GM18868 (cell line): ENCODE results near the gene CDK8.

Experiments used
- ATAC-seq: cut with Tn5 transposase; IDR thresholded peaks from one replicate; pipeline ENCODE4 v1.9.1; 2021; ENCODE audit warnings: mild to moderate bottlenecking, moderate library complexity; ENCODE audit not compliant: unreplicated experiment

CDK8 gene

DNA sequence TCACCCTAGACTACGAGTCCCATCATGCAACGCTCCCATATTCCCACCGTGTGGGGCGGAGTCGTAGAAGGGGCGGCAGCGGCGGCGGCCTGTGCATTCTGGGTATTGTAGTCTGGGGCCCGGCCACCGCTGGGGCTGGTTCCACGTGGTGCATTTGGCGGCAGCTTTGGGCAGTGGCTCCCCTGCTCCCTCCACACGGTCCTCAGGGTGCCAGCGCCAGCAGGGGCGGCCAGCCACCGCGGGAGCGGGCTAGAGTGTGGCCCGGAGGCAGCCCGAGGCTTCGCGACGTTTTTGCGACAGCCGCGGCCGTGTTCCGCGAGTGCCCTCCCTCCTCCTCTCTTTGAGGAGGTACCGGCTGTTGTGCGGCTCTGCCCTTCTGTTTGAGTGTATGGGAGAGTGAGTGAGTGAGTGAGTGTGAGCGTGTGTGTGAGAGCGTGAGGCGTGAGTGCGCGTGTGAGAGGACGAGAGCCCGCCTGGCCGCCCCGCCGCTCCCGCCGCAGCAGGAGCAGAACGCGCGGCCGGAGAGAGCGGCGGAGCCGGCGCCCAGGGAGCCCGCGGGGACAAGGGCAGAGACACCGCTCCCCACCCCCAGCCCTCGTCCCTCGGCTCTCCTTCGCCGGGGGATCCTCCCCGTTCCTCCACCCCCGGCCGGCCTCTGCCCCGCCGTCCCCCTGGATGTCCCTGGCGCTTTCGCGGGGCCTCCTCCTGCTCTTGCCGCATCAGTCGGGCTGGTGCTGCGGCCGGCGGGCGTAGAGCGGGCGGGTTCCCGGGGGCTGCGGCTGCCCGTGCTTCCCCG is at the start of gene CDK8:
TSS of gene CDK8 (plus strand) at position 343 of the 796 bp plus-strand sequence. CDS start 513 bp downstream, outside the sequence.
- peak; percentile 85 for ATAC-seq

GRCh38 chr13:26208287-26208686 is 45.6 kb upstream of the CDK8 start:
- ATAC-seq, result no peak

GRCh38 chr13:26213345-26213744 is 40.6 kb upstream of the CDK8 start:
- no peak for ATAC-seq

- ATAC-seq, result no peak
Measured at GRCh38 chr13:26213982-26214381, 39.9 kb upstream of the CDK8 start.

DNA sequence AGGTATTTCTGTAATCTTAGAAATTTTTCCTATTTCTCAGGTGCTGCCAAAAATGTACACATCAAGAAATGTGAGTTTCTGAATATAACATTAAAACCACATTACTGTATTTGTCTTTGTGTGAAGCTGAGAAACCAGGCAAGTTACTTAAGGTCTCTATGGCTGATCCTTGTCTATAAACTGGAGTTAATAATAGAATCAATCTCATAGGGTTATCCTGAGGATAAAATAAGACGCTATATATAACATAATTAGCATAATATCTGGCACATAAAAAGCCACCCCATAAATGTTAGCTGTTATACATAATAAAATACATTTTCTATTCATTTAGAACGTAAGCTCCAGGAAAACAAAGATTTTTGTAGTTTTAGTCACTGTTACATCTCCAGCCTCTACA is 37.9 kb upstream of the CDK8 start:
- no peak for ATAC-seq

DNA sequence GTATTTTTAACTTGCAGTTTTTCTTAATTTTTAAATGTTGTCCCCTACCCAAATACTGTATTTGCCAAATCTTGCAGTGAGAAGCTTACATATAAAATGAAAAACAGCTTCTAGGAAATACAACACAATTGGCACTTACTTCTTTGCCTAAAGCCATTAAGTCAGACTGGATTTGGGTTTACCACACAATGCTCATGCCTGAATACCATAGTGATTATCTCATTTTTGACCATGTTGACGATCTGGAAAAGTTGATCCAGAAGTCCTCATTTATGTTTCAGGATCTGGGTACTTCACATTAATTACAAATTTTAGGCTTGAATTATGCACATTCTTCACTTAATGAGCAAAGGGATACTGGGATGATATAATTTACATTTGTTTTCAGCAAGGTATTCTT is 34.2 kb upstream of the CDK8 start:
- ATAC-seq, result no peak

DNA sequence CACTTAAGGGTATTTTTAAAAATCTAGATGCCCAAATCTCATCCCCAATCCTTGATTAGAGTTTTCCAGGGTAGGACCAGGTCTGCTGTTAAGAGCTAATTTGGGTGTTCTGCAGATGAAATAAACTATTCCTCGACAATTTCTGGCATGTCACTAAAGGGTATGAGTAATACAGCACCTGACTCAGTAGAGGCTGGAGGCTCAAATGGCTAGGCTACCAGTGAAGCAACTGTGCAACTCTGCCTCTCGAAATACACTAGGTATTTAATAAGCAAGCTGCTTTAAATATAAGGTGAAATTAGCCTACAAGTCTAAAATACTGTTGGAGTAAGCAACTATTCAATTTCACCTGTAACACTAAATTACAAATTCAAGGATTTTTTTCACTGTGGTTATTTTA is 33.4 kb upstream of the CDK8 start:
- no peak for ATAC-seq

DNA sequence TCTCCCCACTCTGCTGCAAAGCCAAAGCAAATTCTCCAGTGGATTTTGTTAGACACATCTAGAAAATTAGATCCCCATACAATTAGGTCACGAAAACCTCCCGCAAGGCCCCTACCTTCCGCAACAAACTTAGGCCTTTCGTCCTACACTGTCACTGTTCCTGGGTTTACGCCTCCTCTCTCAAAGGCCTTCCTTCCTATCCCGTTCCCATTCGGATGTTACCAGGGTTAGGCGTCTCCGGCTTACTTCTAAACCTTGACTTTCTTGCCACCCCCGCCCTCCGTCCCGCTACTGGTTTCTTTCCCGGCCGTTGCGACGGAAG is 32.6 kb upstream of the CDK8 start:
- peak; percentile 22 for ATAC-seq

DNA sequence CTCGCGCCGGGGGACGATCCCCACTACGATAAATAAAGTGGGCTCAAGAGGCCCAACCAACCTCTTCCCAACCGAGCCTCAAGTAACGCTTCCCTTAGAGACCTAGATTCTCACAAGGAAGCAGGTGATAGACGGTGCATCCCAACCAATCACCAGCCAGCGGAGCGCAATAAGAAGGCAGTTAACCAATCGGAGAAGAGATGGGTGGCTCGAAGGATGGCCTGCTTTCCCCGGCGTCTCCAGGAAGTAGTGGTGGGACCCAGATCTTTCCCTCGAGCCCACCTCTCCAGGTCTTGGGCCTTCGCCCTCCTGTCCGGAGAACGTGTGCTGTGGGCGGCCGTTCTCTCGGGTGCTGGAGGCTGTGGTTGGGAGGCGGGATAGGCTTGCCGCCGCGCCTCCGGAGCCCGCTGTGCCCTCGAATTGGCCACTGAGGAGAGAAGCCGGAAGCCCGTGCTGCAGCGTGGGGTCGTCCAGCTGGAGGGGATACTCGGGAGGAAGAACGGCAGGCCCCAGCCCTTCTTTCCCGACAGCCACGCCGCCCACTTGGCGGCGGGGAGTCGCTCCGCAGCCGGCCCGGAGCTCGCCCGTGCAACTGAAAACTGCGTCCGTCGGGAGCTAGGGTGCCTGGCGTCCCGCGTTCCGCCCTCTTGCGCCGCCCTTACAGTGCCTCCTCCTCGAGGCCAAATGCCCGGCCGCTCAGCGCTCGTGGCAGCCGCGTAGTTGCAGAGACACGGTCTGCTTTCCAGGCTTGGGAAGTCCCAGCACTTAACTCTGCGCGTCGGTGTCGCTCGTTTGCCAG is 32.0 kb upstream of the CDK8 start, which contains the start of gene RNF6:
TSS of gene RNF6 (minus strand) at position 594 of the 799 bp plus-strand sequence. CDS start 2,665 bp downstream, outside the sequence.
- ATAC-seq, result peak; percentile 97

GRCh38 chr13:26222520-26223046 is 31.3 kb upstream of the CDK8 start:
- ATAC-seq, result peak; percentile 44

DNA sequence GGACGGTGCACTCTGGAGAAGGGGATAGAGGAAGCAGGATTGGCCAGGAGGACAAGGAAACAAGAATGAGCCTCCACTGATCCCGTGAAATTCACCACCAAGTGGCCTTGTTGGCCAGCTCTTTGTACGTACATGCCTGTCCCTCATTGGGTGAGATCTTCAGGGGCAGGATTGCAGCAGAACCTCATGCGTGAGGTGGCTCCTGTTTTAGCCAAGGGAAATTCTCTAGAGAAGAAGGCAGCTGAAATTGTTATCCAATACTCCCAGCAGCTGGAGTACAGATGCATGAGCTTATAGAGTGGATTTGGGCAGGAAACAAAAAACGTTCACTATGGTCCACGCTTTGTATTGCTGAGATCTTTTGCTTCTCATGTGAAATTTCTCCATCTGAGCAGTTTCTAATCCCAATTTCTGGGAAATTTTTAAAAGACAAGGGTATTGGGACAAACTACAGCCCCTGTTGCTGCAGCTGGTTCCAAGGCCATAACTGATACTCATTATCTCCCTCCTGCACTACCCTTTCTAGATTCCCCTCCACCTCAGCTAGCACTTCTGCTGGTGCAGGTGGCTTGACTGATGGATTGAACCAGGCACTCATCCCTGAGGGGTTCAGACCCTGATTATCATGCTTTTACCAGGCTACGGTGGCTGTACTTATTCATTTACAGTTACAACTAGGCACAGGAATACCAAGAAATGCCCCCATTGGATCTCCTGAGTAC is 27.9 kb upstream of the CDK8 start:
- ATAC-seq, result no peak

DNA sequence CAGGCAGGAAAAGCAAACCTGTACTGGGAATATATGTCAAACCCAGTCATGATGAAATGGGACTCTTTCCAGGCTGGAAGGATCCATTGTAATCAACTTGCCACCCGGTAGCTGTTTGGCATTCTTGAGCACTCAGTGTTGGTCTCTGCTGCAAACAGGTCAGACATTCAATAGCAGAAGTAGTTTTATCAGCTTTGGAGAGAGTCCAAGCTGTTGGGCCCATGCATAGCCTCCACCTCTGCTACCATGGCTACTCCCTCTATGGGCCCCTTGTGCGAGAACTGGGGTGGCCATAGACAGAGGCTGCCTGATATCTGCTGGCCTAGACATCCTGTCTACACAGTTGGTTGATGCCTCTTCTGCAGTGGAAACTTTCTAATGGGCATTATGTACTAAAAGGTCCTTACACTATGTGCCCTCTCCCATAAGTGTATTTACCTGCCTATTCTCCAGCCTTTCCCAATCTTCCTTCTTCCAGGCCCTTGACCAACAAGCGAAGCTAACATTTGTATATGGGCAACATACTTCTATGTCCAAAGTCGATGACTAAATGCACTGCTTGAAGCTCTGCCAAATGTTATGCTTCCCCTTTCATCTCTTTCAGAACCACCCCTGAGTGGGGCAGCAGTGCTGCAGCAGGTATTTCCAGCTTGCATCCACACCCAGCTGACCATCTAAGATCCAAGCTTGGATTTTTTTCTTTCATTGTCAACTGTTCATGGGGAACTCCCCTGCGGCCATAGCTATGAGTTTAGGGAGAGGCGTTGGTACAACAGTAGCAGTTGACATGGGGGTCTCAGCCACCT is 26.6 kb upstream of the CDK8 start:
- ATAC-seq, result no peak

DNA sequence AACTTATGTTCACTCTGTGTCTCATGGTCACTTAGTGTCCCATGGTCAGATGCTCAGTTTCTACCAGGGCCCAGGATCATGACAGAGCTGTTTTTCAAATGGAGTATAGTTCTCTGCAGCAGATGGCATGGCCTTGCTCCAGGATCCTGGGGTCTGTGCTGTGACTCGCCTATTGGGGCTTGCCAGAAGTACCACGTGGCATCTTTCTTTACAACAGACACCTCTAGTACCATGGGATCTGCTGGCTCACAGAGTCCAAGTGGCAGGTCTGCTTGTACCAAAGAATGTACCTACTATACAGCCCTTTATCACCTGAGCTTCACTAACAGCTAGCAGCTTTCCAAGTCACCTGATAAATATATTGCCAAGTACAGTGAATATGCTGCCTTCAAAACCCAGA is 25.8 kb upstream of the CDK8 start:
- ATAC-seq, result no peak

- ATAC-seq, result no peak
Measured at GRCh38 chr13:26229080-26229615, 24.8 kb upstream of the CDK8 start.

GRCh38 chr13:26230703-26231102 is 23.2 kb upstream of the CDK8 start:
- no peak for ATAC-seq

DNA sequence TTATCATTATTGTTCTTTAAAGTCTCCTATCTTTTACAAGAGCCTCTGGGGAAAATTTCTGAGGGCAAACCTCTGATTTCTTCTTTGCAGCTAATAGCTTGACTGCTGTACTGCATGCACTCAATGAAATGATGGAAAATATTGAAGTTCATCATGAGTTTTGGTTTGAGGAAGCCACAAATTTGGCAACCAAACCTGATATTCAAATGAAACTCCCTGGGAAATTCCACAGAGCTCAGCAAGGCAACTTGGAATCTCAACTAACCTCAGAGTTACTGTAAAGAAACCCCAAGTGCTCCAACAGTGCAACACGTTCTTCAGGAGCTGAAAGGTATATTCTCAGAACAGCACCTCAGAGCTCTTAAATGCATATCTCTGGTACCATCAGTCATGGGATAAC is 17.6 kb upstream of the CDK8 start:
- no peak for ATAC-seq

- no peak for ATAC-seq
Measured at GRCh38 chr13:26246154-26246553, 7.8 kb upstream of the CDK8 start.

GRCh38 chr13:26247011-26247410 is 6.9 kb upstream of the CDK8 start:
- no peak for ATAC-seq

DNA sequence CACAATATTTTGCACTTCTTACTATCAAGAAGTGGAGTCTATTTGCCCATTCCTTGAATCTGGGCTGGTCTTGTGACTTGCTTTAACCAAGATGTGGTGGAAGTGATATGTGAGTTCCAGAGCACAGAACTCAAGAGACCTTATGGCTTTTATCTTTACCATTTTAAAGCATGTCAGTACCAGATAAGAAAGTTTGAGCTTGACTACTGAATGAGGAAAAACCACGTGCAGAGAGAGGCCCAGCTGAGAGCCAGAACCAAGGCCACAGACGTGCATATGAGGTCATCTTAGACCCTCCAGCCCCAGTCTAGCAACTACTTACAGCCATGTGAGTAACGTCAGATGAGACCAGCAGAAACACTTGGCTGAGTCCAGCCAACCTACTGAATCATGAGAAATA is 6.3 kb upstream of the CDK8 start:
- no peak for ATAC-seq

DNA sequence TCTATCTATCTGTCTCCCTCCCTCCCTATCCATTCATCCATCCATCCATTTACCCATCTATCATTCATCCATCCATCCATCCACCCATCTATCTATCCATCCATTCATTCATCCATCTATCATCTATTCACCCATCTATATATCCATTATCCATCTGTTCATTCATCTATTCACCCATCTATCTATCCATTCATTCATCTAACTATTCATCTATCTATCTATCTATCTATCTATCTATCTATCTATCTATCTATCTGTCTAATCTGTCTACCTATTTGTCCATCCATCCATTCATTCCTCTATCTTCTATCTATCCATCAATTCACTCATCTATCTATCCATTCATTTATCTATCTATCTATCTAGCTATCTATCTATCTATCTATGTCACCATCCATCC is 4.4 kb upstream of the CDK8 start:
- ATAC-seq, result no peak
